DLD1 (cell line): ENCODE results near the gene NAA30.

Experiments used
- in situ Hi-C: cut with HindIII; loops from 2 replicates; pipeline ENCODE4 v1.10.0; 2017; ENCODE audit warnings: low sequenced_read_pairs

Gene NAA30

DNA sequence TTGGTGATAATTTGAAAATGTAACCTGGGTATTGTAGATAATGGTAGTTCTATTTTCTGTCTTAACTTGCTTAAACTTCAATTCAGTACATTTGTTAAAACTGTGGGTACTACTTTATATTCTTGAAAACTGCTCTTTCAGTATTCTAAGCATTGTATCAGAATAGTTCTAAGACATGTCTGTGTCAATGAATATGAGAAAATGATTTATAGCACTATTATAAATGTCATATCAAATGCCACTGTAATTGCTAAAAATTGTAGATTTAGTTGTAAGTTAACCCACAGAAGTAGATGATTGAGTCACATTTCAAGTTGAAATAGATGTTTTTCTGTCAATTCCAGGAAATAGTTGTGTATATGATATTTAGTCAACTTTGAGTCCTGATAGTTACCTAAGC lies 2.4 kb downstream of the NAA30 start:
- in situ Hi-C loops, result no loop called here

GRCh38 chr14:57400556-57401494 lies 10.4 kb downstream of the NAA30 start:
- in situ Hi-C loops, result no loop called here

DNA sequence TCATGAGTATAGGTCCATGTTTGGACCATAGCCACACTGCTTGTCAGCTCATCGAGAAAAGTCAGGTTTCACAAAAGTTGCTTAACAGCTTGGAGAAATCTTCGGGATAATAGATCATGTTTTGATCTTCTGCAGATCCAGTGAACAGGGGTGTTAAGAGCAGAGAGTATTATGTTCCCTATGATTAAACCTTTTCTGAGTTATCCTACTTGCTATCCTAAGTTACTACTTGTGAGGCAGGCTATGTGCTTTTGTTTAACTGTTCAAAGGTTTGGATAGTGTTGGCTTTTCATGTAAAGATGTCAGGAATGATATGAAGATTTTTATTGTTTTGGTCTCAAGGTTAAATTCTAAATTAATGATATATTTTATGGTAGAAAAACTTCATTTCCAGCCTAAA lies 11.1 kb downstream of the NAA30 start:
- in situ Hi-C loops, result no loop called here

GRCh38 chr14:57402173-57402852 lies 11.9 kb downstream of the NAA30 start:
- in situ Hi-C loops, result no loop called here

GRCh38 chr14:57403521-57403864 lies 13.1 kb downstream of the NAA30 start:
- in situ Hi-C loops, result no loop called here

GRCh38 chr14:57405562-57405961 lies 15.2 kb downstream of the NAA30 start:
- in situ Hi-C loops, result no loop called here

GRCh38 chr14:57408037-57408436 lies 17.7 kb downstream of the NAA30 start:
- in situ Hi-C loops, result no loop called here

DNA sequence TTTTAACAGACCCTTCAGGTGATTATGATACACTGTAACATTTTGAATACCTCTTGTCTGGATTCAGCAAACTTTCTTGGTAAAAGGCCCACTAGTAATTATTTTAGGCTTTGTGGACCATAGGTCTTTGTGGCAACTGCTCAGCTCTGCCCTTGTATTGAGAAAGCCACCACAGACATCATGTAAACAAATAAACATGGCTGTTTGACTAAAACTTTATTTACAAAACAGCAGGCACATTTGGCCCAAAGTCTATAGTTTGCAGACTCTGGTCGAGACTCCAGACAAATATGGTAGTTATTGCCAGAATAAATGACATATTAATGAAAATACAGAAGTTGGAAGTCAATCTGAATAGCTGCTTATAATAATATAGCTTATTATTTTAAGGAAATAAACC lies 18.2 kb downstream of the NAA30 start:
- in situ Hi-C loops, result no loop called here

GRCh38 chr14:57412341-57412740 lies 22.0 kb downstream of the NAA30 start:
- in situ Hi-C loops, result no loop called here

GRCh38 chr14:57413849-57414248 lies 23.5 kb downstream of the NAA30 start:
- in situ Hi-C loops, result no loop called here

DNA sequence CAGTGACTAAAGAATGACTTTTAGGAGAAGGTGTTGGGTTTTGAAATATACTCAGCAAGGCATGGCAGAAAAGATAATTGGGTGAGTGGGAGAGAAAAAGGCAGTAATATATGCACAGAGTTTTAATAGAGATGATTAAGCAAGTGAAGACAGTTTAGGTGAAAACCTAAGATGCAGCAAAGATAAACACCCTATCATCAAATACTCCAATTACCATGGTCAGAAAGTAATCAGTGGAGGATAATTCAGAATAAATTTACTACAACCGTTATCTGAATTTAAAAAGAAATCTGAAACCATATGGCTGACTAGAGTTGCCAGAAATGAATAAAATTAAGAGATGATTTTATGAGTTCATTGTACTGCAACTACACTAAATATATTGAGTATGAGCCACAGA lies 26.8 kb downstream of the NAA30 start:
- in situ Hi-C loops, result no loop called here

DNA sequence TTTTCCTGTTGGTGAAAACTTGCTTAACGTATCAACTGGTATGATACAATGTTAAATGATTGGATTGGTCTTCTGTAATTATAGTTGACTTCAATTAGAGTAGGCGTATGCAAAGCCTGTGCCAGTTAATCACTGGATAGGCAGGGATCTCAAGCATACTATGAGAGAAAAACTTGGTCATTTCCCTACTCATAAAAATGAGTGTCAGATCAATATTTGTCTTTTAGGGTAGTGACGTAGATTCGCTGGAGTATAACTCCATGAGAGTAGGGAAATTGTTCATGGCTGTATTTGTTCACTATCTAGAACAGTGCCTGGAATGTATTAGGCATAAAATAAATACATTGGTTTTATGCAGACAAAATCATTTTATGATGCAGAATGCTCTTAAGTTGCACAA lies 28.6 kb downstream of the NAA30 start:
- in situ Hi-C loops, result no loop called here

DNA sequence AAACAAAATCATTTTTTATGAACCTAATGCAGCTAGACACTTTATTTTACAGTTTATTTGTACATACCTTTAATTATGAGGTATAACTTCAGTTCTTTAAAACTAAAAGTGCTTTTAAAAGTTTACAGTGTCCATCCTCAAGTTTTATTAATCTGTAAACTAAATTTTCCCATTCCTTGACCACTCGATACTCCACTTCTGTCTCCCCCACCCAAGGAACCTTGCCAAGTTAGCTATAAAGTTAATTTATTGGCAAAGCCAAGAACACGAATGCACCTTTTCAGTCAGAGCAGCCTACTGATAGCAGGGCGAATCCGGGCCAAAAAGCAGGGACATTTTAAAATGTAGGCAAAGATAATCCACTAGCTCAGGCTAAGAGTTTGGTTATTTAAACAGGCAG lies 29.6 kb downstream of the NAA30 start:
- in situ Hi-C loops, result no loop called here

DNA sequence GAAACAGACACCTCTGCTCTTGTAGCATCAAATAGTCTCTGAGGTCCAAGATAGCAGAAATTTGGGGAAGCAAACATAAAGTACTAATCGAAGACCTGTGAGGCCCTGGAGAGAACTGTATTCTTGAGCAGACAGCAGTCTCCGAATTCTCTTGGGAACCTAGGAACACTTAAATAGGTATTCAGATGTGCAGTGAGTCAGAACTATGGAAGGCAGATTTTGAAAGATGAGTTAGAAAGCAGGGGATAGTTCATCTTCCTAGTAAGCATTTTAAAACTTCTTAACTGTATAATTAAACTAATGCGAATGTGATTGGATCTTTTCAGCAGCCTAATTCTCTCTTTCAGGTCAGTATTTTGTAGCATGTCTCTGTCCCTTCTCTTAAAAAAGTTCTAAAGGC lies 30.6 kb downstream of the NAA30 start:
- in situ Hi-C loops, result no loop called here

DNA sequence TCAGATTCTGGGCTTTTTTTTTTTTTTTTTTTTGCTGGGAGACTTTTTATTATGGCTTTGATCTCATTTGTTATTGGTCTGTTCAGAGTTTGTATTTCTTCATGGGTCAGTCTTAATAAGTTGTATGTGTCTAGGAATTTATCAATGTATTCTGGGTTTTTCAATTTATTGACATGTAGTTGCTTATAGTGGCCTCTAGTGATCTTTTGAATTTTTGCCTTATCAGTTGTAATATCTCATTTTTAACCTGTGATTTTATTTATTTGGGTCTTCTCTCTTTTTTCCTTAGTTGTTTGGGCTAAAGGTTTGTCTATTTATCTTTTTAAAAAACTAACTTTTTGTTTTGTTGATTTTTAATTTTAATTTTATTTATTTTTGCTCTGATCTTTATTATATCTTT lies 45.5 kb downstream of the NAA30 start:
- in situ Hi-C loops, result no loop called here

DNA sequence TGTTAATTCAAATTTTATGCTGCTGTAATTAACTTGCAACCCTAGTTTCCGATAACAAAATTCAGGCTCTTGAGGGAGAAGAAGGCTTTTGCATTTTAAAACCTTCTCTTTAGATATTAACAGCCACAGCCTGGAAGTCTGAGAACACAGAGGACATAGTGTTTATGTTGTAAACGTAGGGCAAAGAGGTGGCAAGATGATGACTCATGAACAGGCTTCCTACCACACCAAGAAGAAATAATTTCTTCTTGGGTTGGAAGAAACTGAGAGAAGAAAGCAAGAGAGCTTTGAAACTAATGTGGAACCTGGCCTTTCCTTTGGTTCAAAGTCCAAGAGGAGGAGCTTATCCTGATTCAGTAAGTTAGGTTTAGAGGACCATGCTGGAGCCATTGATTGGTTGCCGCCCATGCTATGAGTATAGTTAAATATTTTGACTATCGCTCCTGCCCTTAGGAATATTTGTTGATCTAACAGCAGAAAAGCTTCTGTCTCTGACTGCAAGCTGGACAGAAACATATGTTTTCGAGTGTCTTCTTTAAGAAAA lies 71.5 kb downstream of the NAA30 start:
- in situ Hi-C loops, result no loop called here

GRCh38 chr14:57462551-57462950 lies 72.2 kb downstream of the NAA30 start:
- in situ Hi-C loops, result no loop called here

DNA sequence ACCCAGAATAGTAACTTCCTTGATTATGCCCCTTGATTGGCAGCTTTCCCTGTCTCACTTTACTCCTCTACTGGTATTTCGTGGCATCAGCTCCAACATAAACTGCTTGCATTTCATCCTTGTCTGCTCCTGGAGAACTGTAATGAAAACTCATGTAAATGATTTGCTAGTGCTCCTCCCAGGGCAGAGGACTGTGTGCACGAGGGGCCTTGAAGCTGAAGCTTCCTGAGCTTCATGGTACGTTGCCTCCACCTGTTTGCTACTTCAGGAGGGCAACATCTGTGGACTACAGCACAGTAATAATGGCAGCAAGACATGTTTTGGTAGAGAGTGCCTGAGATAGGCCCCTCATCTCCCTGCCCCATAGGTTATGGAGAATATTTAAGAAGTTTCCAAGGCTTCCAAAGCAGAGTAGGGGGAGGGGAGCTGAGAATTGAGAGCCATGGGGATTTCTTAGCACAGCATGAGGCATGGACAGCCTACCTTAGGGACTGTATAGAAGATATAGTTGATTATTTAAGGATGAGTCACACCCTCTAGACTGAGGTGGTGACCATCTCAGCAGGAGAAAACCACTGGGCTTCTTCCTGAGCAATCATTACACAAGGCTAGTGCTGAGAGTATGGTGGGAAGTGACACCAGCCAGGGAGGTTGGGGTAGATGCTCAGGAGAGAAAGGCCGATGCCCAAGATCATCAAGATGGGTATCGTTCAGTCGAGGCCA lies 73.8 kb downstream of the NAA30 start:
- in situ Hi-C loops, result no loop called here
